ENCODE measurements around the gene ANLN.
"Not testable (repeated sequence)": the region's sequence is repeated elsewhere in the genome, so short reads cannot be mapped to it uniquely, and the experiment has no call there.

DNA sequence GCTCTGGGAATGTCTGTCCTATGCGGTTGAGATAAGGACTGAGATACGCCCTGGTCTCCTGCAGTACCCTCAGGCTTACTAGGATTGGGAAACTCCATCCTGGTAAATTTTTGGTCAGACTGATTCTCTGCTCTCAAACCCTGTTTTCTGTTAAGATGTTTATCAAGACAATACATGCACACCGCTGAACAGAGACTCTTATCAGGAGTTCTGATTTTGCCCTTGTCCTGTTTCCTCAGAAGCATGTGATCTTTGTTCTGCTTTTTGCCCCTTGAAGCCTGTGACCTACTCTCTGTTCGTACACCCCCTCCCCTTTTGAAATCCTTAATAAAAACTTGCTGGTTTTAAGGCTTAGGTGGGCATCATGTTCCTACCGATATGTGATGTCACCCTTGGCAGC, 76.3 kb downstream of the ANLN start:
- TF ChIP-seq, protein P1, sequence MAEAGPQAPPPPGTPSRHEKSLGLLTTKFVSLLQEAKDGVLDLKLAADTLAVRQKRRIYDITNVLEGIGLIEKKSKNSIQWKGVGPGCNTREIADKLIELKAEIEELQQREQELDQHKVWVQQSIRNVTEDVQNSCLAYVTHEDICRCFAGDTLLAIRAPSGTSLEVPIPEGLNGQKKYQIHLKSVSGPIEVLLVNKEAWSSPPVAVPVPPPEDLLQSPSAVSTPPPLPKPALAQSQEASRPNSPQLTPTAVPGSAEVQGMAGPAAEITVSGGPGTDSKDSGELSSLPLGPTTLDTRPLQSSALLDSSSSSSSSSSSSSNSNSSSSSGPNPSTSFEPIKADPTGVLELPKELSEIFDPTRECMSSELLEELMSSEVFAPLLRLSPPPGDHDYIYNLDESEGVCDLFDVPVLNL (CRISPR knock-in tag; IDR thresholded peaks at IDR 0.05; ENCODE audit: borderline replicate concordance, low read depth) = not testable (repeated sequence)
- TF ChIP-seq, protein P2, sequence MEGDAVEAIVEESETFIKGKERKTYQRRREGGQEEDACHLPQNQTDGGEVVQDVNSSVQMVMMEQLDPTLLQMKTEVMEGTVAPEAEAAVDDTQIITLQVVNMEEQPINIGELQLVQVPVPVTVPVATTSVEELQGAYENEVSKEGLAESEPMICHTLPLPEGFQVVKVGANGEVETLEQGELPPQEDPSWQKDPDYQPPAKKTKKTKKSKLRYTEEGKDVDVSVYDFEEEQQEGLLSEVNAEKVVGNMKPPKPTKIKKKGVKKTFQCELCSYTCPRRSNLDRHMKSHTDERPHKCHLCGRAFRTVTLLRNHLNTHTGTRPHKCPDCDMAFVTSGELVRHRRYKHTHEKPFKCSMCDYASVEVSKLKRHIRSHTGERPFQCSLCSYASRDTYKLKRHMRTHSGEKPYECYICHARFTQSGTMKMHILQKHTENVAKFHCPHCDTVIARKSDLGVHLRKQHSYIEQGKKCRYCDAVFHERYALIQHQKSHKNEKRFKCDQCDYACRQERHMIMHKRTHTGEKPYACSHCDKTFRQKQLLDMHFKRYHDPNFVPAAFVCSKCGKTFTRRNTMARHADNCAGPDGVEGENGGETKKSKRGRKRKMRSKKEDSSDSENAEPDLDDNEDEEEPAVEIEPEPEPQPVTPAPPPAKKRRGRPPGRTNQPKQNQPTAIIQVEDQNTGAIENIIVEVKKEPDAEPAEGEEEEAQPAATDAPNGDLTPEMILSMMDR (IDR thresholded peaks at IDR 0.05) = not testable (repeated sequence)

Measured in WTC11 (cell line).